HEK293 (cell line): ENCODE data around the gene ASCC1.

ENCODE experiments used
- BCL11B ChIP-seq: fragments of 450-650 bp; formaldehyde crosslinking; IDR thresholded peaks from 2 replicates; pipeline ENCODE4 v1.5.1; 2016; ENCODE audit warnings: low read depth, missing biosample characterization, missing genetic modification characterization
- EGR2 ChIP-seq: fragments of 450-650 bp; formaldehyde crosslinking; IDR thresholded peaks from 2 replicates; pipeline ENCODE4 v1.5.1; 2016; ENCODE audit warnings: low read depth, missing biosample characterization, missing genetic modification characterization
- GFI1B ChIP-seq: fragments of 450-650 bp; formaldehyde crosslinking; IDR thresholded peaks from 2 replicates; pipeline ENCODE4 v1.5.1; 2016; ENCODE audit warnings: missing biosample characterization, missing genetic modification characterization
- REPIN1 ChIP-seq: fragments of 450-650 bp; formaldehyde crosslinking; IDR thresholded peaks from 2 replicates; pipeline ENCODE4 v1.5.1; 2017; ENCODE audit warnings: missing biosample characterization, missing genetic modification characterization, low read depth
- TCF7L2 ChIP-seq: IDR thresholded peaks from 2 replicates; pipeline ENCODE4 v1.6.1; 2011; ENCODE audit warnings: low read depth, mild to moderate bottlenecking, inconsistent platforms, low read length, moderate library complexity, borderline replicate concordance
- TRIM28 ChIP-seq: IDR thresholded peaks from 2 replicates; pipeline ENCODE4 v1.6.1; 2011; ENCODE audit warnings: low read length, control low read depth, borderline replicate concordance
- ZBTB8A ChIP-seq: fragments of 450-650 bp; formaldehyde crosslinking; IDR thresholded peaks from 2 replicates; pipeline ENCODE4 v1.5.1; 2016; ENCODE audit warnings: missing biosample characterization, missing genetic modification characterization
- ZFP3 ChIP-seq: fragments of 450-650 bp; formaldehyde crosslinking; IDR thresholded peaks from 2 replicates; pipeline ENCODE4 v1.5.1; 2016; ENCODE audit warnings: low read depth, missing biosample characterization, missing genetic modification characterization
- ZFP69B ChIP-seq: fragments of 450-650 bp; formaldehyde crosslinking; IDR thresholded peaks from 2 replicates; pipeline ENCODE4 v1.5.1; 2016; ENCODE audit warnings: missing biosample characterization, missing genetic modification characterization
- ZIC2 ChIP-seq: fragments of 450-650 bp; formaldehyde crosslinking; IDR thresholded peaks from 2 replicates; pipeline ENCODE4 v1.5.1; 2016; ENCODE audit warnings: missing biosample characterization, missing genetic modification characterization
- ZNF121 ChIP-seq: fragments of 450-650 bp; formaldehyde crosslinking; IDR thresholded peaks from 2 replicates; pipeline ENCODE4 v1.5.1; 2016; ENCODE audit warnings: missing biosample characterization, missing genetic modification characterization
- ZNF16 ChIP-seq: fragments of 450-650 bp; formaldehyde crosslinking; IDR thresholded peaks from 2 replicates; pipeline ENCODE4 v1.5.1; 2016; ENCODE audit warnings: low read depth, missing biosample characterization, missing genetic modification characterization
- ZNF266 ChIP-seq: fragments of 450-650 bp; formaldehyde crosslinking; IDR thresholded peaks from 2 replicates; pipeline ENCODE4 v1.5.1; 2016; ENCODE audit warnings: missing biosample characterization, missing genetic modification characterization, low read depth
- ZNF350 ChIP-seq: fragments of 450-650 bp; formaldehyde crosslinking; IDR thresholded peaks from 2 replicates; pipeline ENCODE4 v1.5.0; 2017; ENCODE audit warnings: missing biosample characterization, mild to moderate bottlenecking, missing genetic modification characterization
- ZNF433 ChIP-seq: fragments of 450-650 bp; formaldehyde crosslinking; IDR thresholded peaks from 2 replicates; pipeline ENCODE4 v1.5.1; 2016; ENCODE audit warnings: missing biosample characterization, missing genetic modification characterization, low read depth
- ZNF549 ChIP-seq: fragments of 450-650 bp; IDR thresholded peaks from 2 replicates; pipeline ENCODE4 v1.5.1; 2018; ENCODE audit warnings: missing biosample characterization, missing genetic modification characterization, mild to moderate bottlenecking, inconsistent platforms, moderate library complexity
- ZNF596 ChIP-seq: fragments of 450-650 bp; IDR thresholded peaks from 2 replicates; pipeline ENCODE4 v1.5.0; 2018; ENCODE audit warnings: missing biosample characterization, mild to moderate bottlenecking, missing genetic modification characterization, moderate library complexity
- ZNF600 ChIP-seq: fragments of 450-650 bp; formaldehyde crosslinking; IDR thresholded peaks from 2 replicates; pipeline ENCODE4 v1.5.1; 2016; ENCODE audit warnings: missing biosample characterization, missing genetic modification characterization
- ZNF707 ChIP-seq: fragments of 450-650 bp; formaldehyde crosslinking; IDR thresholded peaks from 2 replicates; pipeline ENCODE4 v1.5.1; 2016; ENCODE audit warnings: missing biosample characterization, missing genetic modification characterization
- ZNF792 ChIP-seq: fragments of 450-650 bp; formaldehyde crosslinking; IDR thresholded peaks from 2 replicates; pipeline ENCODE4 v1.5.1; 2016; ENCODE audit warnings: missing biosample characterization, missing genetic modification characterization
- TF ChIP-seq, protein P1 (sequence below): fragments of 450-650 bp; formaldehyde crosslinking; IDR thresholded peaks from 2 replicates; pipeline ENCODE4 v1.5.1; 2016; ENCODE audit warnings: missing biosample characterization, missing genetic modification characterization, borderline replicate concordance
- TF ChIP-seq, protein P2 (sequence below): fragments of 450-650 bp; formaldehyde crosslinking; IDR thresholded peaks from 2 replicates; pipeline ENCODE4 v1.5.1; 2016; ENCODE audit warnings: missing biosample characterization, missing genetic modification characterization
- TF ChIP-seq, protein P3 (sequence below): fragments of 450-650 bp; formaldehyde crosslinking; IDR thresholded peaks from 2 replicates; pipeline ENCODE4 v1.5.1; 2016; ENCODE audit warnings: missing biosample characterization, missing genetic modification characterization
- TF ChIP-seq, protein P4 (sequence below): fragments of 450-650 bp; formaldehyde crosslinking; IDR thresholded peaks from 2 replicates; pipeline ENCODE4 v1.5.0; 2017; ENCODE audit warnings: missing biosample characterization, missing genetic modification characterization, borderline replicate concordance
- TF ChIP-seq, protein P5 (sequence below): fragments of 450-650 bp; formaldehyde crosslinking; IDR thresholded peaks from 2 replicates; pipeline ENCODE4 v1.5.1; 2016; ENCODE audit warnings: missing biosample characterization, missing genetic modification characterization
- TF ChIP-seq, protein P6 (sequence below): fragments of 450-650 bp; formaldehyde crosslinking; IDR thresholded peaks from 2 replicates; pipeline ENCODE4 v1.5.1; 2016; ENCODE audit warnings: missing biosample characterization, missing genetic modification characterization
- TF ChIP-seq, protein P7 (sequence below): fragments of 450-650 bp; formaldehyde crosslinking; IDR thresholded peaks from 2 replicates; pipeline ENCODE4 v1.5.1; 2017; ENCODE audit warnings: missing biosample characterization, mild to moderate bottlenecking, missing genetic modification characterization, moderate library complexity

The ASCC1 gene

DNA sequence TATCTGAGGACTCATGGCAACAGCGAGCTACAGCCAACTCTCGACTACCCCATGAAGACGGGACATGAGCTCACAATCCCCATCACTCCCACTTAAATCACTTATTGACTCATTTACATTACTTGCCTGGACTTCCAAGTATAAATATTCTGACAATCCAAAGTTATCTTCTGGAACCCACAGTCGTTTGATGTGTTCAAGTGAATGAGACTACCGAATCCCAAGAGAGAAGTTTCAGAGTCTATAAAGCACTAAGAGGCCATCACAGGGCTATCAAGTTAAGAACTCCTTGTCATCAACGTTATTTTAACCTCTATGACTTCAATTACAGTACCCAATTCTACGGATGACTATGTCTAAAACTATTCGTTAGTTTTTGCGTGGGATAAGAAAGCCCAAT, 11.8 kb downstream of the ASCC1 start (continued):
- TF ChIP-seq ZBTB8A (0 out of 2 replicates have a peak, but pooled peaks have one; percentile 13), ZNF600 (peak; percentile 66), ZNF549 (tag by site-specific recombination) (no peak), ZNF121 (no peak), TCF7L2 (peak; percentile 99), REPIN1 (tag by site-specific recombination) (no peak), GFI1B (tag by site-specific recombination) (peak; percentile 97), ZNF266 (no peak), TRIM28 (peak; percentile 58; the same call in 1 of the 2 replicates), ZNF350 (tag by site-specific recombination) (no peak), ZFP69B (peak; percentile 86), EGR2 (tag by site-specific recombination) (no peak), ZNF596 (tag by site-specific recombination) (no peak), ZNF16 (no peak), BCL11B (tag by site-specific recombination) (no peak), ZFP3 (tag by site-specific recombination) (no peak), ZNF707 (no peak), ZNF433 (tag by site-specific recombination) (no peak), ZIC2 (tag by site-specific recombination) (no peak), ZNF792 (no peak)
- TF ChIP-seq, protein P1, sequence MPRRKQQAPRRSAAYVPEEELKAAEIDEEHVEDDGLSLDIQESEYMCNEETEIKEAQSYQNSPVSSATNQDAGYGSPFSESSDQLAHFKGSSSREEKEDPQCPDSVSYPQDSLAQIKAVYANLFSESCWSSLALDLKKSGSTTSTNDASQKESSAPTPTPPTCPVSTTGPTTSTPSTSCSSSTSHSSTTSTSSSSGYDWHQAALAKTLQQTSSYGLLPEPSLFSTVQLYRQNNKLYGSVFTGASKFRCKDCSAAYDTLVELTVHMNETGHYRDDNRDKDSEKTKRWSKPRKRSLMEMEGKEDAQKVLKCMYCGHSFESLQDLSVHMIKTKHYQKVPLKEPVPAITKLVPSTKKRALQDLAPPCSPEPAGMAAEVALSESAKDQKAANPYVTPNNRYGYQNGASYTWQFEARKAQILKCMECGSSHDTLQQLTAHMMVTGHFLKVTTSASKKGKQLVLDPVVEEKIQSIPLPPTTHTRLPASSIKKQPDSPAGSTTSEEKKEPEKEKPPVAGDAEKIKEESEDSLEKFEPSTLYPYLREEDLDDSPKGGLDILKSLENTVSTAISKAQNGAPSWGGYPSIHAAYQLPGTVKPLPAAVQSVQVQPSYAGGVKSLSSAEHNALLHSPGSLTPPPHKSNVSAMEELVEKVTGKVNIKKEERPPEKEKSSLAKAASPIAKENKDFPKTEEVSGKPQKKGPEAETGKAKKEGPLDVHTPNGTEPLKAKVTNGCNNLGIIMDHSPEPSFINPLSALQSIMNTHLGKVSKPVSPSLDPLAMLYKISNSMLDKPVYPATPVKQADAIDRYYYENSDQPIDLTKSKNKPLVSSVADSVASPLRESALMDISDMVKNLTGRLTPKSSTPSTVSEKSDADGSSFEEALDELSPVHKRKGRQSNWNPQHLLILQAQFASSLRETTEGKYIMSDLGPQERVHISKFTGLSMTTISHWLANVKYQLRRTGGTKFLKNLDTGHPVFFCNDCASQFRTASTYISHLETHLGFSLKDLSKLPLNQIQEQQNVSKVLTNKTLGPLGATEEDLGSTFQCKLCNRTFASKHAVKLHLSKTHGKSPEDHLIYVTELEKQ: peak; percentile 99
- TF ChIP-seq, protein P2, sequence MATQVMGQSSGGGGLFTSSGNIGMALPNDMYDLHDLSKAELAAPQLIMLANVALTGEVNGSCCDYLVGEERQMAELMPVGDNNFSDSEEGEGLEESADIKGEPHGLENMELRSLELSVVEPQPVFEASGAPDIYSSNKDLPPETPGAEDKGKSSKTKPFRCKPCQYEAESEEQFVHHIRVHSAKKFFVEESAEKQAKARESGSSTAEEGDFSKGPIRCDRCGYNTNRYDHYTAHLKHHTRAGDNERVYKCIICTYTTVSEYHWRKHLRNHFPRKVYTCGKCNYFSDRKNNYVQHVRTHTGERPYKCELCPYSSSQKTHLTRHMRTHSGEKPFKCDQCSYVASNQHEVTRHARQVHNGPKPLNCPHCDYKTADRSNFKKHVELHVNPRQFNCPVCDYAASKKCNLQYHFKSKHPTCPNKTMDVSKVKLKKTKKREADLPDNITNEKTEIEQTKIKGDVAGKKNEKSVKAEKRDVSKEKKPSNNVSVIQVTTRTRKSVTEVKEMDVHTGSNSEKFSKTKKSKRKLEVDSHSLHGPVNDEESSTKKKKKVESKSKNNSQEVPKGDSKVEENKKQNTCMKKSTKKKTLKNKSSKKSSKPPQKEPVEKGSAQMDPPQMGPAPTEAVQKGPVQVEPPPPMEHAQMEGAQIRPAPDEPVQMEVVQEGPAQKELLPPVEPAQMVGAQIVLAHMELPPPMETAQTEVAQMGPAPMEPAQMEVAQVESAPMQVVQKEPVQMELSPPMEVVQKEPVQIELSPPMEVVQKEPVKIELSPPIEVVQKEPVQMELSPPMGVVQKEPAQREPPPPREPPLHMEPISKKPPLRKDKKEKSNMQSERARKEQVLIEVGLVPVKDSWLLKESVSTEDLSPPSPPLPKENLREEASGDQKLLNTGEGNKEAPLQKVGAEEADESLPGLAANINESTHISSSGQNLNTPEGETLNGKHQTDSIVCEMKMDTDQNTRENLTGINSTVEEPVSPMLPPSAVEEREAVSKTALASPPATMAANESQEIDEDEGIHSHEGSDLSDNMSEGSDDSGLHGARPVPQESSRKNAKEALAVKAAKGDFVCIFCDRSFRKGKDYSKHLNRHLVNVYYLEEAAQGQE (tag by site-specific recombination): no peak
- TF ChIP-seq, protein P3, sequence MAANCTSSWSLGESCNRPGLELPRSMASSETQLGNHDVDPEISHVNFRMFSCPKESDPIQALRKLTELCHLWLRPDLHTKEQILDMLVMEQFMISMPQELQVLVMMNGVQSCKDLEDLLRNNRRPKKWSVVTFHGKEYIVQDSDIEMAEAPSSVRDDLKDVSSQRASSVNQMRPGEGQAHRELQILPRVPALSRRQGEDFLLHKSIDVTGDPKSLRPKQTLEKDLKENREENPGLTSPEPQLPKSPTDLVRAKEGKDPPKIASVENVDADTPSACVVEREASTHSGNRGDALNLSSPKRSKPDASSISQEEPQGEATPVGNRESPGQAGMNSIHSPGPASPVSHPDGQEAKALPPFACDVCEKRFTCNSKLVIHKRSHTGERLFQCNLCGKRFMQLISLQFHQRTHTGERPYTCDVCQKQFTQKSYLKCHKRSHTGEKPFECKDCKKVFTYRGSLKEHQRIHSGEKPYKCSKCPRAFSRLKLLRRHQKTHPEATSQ: peak; percentile 85; the same call in 1 of the 2 replicates
- TF ChIP-seq, protein P4, sequence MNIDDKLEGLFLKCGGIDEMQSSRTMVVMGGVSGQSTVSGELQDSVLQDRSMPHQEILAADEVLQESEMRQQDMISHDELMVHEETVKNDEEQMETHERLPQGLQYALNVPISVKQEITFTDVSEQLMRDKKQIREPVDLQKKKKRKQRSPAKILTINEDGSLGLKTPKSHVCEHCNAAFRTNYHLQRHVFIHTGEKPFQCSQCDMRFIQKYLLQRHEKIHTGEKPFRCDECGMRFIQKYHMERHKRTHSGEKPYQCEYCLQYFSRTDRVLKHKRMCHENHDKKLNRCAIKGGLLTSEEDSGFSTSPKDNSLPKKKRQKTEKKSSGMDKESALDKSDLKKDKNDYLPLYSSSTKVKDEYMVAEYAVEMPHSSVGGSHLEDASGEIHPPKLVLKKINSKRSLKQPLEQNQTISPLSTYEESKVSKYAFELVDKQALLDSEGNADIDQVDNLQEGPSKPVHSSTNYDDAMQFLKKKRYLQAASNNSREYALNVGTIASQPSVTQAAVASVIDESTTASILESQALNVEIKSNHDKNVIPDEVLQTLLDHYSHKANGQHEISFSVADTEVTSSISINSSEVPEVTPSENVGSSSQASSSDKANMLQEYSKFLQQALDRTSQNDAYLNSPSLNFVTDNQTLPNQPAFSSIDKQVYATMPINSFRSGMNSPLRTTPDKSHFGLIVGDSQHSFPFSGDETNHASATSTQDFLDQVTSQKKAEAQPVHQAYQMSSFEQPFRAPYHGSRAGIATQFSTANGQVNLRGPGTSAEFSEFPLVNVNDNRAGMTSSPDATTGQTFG (tag by site-specific recombination): no peak
- TF ChIP-seq, protein P5, sequence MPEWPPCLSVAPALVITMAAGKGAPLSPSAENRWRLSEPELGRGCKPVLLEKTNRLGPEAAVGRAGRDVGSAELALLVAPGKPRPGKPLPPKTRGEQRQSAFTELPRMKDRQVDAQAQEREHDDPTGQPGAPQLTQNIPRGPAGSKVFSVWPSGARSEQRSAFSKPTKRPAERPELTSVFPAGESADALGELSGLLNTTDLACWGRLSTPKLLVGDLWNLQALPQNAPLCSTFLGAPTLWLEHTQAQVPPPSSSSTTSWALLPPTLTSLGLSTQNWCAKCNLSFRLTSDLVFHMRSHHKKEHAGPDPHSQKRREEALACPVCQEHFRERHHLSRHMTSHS (tag by site-specific recombination): peak; percentile 78; the same call in 1 of the 2 replicates
- TF ChIP-seq, protein P6, sequence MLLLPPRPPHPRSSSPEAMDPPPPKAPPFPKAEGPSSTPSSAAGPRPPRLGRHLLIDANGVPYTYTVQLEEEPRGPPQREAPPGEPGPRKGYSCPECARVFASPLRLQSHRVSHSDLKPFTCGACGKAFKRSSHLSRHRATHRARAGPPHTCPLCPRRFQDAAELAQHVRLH (tag by site-specific recombination): peak; percentile 91
- TF ChIP-seq, protein P7, sequence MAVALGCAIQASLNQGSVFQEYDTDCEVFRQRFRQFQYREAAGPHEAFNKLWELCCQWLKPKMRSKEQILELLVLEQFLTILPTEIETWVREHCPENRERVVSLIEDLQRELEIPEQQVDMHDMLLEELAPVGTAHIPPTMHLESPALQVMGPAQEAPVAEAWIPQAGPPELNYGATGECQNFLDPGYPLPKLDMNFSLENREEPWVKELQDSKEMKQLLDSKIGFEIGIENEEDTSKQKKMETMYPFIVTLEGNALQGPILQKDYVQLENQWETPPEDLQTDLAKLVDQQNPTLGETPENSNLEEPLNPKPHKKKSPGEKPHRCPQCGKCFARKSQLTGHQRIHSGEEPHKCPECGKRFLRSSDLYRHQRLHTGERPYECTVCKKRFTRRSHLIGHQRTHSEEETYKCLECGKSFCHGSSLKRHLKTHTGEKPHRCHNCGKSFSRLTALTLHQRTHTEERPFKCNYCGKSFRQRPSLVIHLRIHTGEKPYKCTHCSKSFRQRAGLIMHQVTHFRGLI (tag by site-specific recombination): peak; percentile 78; the same call in 1 of the 2 replicates
